ES-I3 (cell line): ENCODE measurements around the gene ITGAL.

ENCODE experiments used
- H3K36me3 ChIP-seq: 2 replicates; pipeline ENCODE4 v1.6.1; 2013; ENCODE audit warnings: mild to moderate bottlenecking, low read length, control low read depth, moderate library complexity; ENCODE audit not compliant: insufficient read depth
- H3K4me1 ChIP-seq: 2 replicates; pipeline ENCODE4 v1.6.1; 2013; ENCODE audit warnings: mild to moderate bottlenecking, control low read depth, low read length; ENCODE audit not compliant: insufficient read depth
- H3K9ac ChIP-seq: 2 replicates; pipeline ENCODE4 v1.6.1; 2013; ENCODE audit warnings: low read depth, mild to moderate bottlenecking, low read length, moderate library complexity
- H3K9me3 ChIP-seq: 2 replicates; pipeline ENCODE4 v1.6.1; 2013; ENCODE audit warnings: mild to moderate bottlenecking, low read length, moderate library complexity; ENCODE audit not compliant: control insufficient read depth, insufficient read depth

ITGAL gene

DNA sequence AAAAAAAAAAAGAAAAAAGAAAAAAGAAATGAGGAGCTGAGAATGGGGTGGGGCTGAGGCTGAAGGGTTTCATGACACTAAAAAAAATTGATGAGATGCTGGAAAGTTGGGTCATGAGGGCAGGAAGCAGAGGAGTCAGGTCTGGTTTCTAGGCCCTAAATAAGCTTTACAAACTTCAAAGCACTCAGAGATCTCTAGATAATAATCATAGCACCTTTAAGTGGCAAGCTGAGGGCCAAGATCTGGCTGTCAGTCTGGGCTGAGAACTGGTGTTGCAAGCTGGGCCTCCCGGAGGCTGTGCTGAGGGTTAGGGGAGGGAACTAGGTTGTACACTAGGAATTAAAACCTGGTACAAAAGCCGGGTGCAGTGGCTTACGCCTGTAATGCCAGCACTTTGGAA is 79.2 kb downstream of the ITGAL start:
- Histone ChIP-seq H3K36me3 (no peaks in the 10 kb centered on the region; the same call in 1 of the 2 replicates), H3K9ac (no peak overlapping the region), H3K9me3 (no peaks in the 10 kb centered on the region), H3K4me1 (peaks cover 11% of the 10 kb centered on the region)

DNA sequence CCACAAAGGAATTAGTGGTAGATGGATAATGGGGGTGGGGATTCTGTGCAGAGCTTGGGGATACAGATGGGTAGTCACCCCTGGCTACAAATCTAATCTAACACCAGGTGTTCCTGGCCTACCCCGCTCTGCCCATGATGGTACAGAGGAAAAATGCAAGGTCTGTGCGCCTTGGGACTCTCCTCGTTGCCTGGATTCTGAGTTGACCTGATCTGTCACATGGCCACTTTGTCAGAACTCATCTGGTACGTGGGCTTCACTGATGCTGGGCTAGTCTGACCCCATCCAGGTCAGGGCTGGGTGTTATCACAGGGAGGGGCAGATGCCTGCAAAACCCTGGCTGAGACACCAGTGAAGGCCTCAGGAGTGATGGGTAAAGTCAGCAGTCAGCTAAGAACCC is 80.4 kb downstream of the ITGAL start:
- Histone ChIP-seq H3K36me3 (no peaks in the 10 kb centered on the region; the same call in 1 of the 2 replicates), H3K9me3 (no peaks in the 10 kb centered on the region), H3K9ac (no peak overlapping the region), H3K4me1 (peaks cover 11% of the 10 kb centered on the region)

DNA sequence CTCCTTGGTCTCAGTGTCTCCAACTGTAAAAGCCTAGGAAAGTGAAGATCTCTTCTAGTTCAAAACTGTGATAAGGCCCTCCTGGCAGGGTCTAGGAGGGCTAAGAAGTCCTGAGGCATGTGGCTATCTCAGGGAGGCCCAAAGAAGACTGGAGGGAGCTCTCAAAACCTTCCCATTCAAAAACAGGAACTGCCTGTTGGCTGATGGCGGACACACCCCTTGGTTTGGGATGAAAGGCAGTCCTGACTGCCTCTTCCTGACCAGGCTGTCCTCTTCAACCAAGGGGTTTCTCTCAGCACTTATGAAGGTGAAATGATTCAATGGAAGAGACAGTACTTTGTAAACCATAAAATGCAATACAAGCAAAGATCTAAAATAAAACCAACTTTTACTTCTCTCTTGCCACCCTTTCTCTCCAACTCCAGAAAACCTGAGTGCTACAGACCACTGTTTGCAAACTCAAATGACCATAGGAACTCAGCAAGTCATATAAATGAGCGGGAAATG is 80.9 kb downstream of the ITGAL start:
- Histone ChIP-seq H3K9ac (no peak overlapping the region), H3K9me3 (no peaks in the 10 kb centered on the region), H3K4me1 (peaks cover 9% of the 10 kb centered on the region), H3K36me3 (no peaks in the 10 kb centered on the region; the same call in 1 of the 2 replicates)

DNA sequence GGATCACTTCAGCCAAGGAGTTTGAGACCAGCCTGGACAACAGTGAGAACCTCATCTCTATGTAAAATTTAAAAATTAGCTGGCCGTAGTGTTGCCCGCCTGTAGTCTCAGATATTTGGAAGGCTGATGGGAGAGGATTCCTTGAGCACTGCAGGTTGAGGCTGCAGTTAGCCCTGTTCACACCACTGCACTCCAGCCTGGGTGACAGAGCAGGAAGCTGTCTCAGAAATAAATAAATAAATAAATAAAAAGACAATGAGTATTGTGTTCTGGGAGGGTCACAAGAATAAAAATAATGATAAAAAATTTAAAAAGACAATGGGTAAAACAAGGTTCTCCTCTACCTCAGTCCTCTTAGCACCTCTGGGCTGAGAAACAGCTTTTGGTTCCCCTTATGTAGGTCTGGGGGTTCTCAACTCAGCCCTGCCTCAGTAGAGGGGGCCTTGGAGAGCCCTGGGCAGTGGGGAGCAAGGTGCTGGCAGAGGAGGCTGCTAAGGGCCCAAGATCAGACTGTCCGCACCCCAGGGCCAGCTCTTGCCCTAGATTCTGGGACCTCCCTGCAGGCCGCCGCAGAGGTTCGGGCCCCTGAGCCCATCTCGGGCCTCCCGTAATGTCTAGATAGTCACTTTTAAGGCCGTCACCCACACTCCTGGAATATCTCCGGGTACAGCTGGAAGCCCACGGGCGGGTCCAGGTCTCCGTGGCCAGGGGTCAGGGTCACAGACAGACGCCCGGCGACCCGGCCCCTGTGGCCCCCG is 82.2 kb downstream of the ITGAL start:
- Histone ChIP-seq H3K36me3 (no peaks in the 10 kb centered on the region; the same call in 1 of the 2 replicates), H3K9me3 (no peaks in the 10 kb centered on the region), H3K4me1 (no peaks in the 10 kb centered on the region), H3K9ac (no peak overlapping the region)

DNA sequence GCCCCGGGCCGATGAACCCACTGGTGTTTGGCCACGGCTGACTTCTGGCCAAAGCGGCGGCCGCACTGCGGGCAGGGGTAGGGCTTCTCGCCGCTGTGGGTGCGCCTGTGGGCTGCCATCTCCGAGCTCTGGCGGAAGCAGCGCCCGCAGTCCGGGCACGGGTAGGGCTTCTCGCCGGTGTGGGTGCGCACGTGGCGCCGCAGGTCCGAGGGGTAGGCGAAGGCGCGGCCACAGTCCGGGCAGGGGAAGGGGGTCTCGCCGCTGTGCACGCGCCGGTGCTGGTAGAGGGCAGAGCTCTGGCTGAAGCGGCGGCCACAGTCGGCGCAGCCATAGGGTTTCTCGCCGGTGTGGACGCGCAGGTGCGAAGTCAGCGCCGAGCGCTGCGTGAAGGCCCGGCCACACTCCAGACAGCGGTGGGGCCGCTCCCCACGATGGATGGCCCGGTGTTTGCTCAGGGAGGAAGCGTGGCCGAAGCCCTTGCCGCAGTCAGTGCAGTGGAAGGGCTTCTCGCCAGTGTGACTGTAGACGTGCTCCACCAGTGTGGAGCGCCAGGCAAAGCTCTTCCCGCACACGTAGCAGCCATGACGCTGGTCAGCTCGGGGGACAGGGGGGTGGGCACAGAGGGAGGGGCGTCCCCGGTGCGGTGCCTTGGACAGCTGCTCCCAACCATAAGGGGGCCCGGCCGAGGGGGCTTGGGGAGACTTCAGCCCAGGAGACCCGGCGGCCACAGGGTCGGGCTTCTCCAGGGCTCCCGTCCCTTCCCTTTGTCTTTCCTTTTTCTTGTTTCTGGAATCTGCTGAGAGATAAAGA is 83.0 kb downstream of the ITGAL start:
- H3K36me3 ChIP-seq = no peaks in the 10 kb centered on the region; the same call in 1 of the 2 replicates
- H3K9me3 ChIP-seq = no peaks in the 10 kb centered on the region
- H3K4me1 ChIP-seq = no peaks in the 10 kb centered on the region
- no peak overlapping the region for H3K9ac ChIP-seq

DNA sequence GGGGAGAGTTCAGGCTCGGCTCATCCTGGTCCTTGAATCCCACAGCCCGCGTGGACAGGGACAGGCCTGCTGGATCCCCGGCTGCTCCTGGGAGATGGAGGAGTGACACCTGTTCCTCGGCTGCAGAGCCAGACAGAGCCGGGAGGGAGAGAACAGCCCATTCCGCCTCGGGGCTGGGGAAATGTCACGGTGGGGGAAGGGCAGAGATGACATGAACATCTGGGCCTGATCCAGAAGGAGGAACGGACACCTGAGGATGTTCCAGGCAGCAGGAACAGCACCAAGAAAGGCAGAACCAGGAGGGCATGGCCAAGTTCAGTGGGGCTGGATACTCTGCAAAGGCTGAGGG is 83.6 kb downstream of the ITGAL start:
- Histone ChIP-seq H3K9ac (no peak overlapping the region), H3K9me3 (no peaks in the 10 kb centered on the region), H3K36me3 (no peaks in the 10 kb centered on the region; the same call in 1 of the 2 replicates), H3K4me1 (no peaks in the 10 kb centered on the region)

DNA sequence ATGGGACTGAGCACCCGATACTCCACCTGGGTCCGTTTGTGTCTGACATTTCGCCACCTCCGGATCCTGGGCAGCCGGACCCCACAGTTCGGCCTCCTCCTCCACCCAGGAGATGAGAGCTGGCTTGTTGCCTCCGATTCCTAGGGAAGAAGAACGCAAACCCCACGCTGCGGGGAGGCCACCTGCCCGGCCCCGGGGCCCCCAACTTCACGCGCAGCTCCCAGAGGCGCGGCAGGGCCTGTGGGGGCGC is 85.1 kb downstream of the ITGAL start:
- no peaks in the 10 kb centered on the region; the same call in 1 of the 2 replicates for H3K36me3 ChIP-seq
- peak overlapping the region; percentile 79 for H3K9ac ChIP-seq
- H3K4me1 ChIP-seq = no peaks in the 10 kb centered on the region
- no peaks in the 10 kb centered on the region for H3K9me3 ChIP-seq

DNA sequence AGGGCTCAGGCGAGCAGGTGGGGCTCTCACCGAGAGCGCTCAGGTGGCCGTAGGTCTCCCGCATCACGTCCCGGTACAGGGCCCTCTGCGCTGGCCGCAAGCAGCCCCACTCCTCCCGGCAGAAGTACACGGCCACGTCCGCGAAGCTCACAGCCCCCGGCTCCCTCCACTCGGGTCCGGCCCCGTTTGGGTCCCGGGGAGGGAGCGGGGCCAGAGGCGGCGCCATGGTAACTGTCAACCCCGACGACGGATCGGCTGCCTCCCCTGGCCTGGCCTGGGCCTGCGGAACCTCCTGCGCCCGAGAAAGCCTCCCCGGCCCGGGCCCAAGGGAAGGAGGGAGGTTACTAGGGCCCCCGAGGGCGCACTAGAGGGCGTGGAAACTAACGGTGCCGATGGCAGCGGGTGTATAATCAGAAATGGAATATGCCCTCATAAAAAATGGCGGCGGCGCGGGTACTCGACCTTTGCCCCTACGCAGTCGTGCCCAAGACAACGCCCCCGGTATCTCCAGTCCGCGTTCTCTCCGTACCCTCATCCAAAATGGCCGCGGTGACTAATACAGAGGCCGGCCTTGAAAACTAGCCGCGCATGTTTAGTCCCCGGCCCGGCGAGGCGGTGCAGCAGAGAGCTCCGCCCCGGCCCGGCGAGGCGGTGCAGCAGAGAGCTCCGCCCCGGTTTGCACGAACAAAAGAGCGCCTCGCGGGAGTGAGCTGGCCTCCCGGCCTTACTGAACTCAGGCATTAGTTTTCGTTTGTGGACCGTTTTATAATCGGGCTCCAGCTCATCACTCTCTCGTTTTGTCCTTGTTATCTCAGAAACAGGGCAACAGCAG is 85.6 kb downstream of the ITGAL start, which contains the start of gene ZNF764:
Gene ZNF764, minus strand, starts transcription at position 418 of the 832 bp plus-strand sequence. Its CDS starts 192 bp downstream, at position 226.
- Histone ChIP-seq H3K4me1 (no peaks in the 10 kb centered on the region), H3K9me3 (no peaks in the 10 kb centered on the region), H3K36me3 (no peaks in the 10 kb centered on the region; the same call in 1 of the 2 replicates), H3K9ac (peak within 1 kb of the TSS; percentile 79)

DNA sequence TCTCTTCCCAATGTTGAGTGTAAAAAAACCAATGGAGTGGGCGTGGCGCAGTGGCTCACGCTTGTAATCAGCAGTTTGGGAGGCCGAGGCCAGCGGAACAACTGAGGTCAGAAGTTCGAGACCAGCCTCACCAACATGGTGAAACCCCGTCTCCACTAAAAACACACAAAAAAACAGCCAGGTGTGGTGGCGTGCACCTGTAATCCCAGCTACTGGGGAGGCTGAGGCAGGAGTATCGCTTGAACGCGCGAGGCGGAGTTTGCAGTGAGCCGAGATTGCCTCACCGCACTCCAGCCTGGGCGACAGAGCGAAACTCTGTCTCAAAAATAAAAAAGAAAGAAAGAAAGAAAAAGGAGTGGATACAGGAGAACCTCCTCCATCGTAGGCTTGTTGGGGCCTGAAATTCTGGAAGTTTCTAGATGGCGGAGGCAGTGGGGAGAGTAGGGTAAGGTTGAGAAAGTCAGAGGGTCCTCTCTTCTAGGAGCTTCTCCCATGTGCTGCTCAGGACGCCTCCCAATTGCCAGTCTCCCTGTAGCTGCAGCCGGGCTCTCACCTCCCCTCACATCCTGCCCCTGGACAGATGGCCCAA is 86.3 kb downstream of the ITGAL start:
- no peaks in the 10 kb centered on the region; the same call in 1 of the 2 replicates for H3K36me3 ChIP-seq
- no peaks in the 10 kb centered on the region for H3K9me3 ChIP-seq
- no peaks in the 10 kb centered on the region for H3K4me1 ChIP-seq
- peak overlapping the region; percentile 79 for H3K9ac ChIP-seq

DNA sequence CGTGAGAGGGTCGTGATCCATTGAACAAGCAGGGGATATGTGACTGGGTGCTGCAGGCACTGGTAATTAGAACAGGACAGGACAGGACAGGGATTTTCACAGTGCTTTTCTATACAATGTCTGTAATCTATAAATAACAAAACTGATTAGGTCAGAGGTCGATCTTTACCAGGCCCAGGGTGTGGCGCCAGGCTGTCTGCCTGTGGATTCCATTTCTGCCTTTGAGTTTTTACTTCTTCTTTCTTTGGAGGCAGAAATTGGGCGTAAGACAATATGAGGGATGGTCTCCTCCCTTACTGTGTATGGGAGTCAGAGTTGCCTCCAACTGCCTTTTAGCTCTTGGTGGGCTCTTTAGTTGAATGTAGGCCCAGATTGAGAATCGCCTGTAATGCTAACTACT is 87.1 kb downstream of the ITGAL start:
- Histone ChIP-seq H3K4me1 (no peaks in the 10 kb centered on the region), H3K36me3 (no peaks in the 10 kb centered on the region; the same call in 1 of the 2 replicates), H3K9me3 (no peaks in the 10 kb centered on the region), H3K9ac (no peak overlapping the region)

DNA sequence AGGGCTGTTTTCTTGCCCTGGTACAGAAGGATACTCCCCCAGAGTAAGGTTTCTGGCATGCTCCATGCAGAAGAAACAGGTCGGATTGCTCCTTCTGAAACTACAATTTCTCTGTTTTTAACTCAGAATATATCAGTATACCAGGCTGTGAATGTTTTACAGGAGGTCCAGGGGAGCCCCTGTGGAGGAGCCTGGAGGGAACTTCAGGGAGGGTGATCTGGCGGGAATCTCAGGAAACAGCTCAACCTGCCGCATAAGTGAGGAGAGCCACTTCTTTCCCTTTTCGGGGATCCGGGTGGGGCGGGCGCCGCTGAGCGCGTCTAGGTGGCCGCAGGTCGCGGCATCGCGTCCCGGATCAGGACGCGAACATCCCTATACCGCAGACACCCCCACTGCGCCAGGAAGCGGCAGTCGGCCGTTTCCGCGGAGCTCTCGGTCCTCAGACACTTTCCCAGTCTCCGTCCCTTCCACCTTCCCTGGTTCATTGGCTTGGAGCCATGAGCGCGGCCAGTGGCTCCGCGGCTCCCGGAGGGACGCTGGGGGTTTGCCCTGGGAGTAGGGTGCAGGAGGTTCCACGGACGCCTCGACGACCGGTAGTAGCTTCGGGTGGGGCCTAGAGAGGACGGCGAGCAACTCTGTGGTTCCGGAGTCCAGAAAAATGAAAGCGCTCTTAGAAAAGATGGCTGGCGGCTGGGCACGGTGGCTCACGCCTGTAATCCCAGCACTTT is 88.7 kb downstream of the ITGAL start:
- Histone ChIP-seq H3K36me3 (no peaks in the 10 kb centered on the region), H3K9me3 (no peaks in the 10 kb centered on the region), H3K9ac (peak overlapping the region; percentile 24; the same call in 1 of the 2 replicates), H3K4me1 (no peaks in the 10 kb centered on the region)

DNA sequence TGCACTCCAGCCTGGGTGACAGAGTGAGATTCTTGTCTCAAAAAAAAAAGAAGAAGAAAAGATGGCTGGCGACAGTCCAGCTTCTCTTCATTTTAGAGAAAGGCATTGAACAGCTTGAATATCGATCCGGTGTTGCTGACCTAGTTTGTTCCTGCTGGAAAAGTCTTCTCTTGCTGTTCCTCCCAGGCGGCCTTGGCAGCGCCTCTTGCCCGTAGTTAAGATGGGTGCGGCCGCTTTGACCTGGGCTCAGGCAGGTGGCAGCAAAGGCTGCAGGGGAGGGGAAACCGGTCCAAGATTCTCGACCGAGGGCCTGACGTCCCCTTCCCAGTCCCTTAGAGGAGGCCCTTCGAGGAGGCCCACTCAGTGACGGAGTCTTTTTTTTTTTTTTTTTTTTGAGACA is 89.5 kb downstream of the ITGAL start:
- Histone ChIP-seq H3K9ac (no peak overlapping the region), H3K4me1 (no peaks in the 10 kb centered on the region)

DNA sequence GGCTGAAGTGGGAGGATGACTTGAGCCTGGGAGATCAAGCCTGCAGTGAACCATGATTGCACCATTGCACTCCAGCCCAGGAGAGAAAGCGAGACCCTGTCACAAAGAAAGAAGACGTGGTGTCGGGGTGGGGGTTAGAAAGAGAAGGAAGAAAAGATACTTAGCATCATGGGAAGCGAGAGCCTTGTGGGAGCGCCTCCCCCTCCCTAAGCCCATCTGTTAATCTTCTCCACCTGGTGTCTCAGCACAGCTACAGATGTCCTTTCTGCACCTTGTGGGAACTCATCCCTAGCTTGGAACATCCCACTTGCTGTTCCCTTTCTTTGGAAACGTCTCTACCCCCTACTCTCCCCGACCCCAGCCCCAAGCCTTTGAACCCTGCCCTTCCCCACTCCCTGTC is 93.0 kb downstream of the ITGAL start:
- H3K9me3 ChIP-seq = no peaks in the 10 kb centered on the region
- no peaks in the 10 kb centered on the region for H3K36me3 ChIP-seq
- H3K4me1 ChIP-seq = peaks cover 5% of the 10 kb centered on the region; the same call in 1 of the 2 replicates
- H3K9ac ChIP-seq = no peak overlapping the region

More for the DNA sequence above, 89.5 kb downstream of the ITGAL start:
- Histone ChIP-seq H3K9me3 (no peaks in the 10 kb centered on the region), H3K36me3 (no peaks in the 10 kb centered on the region)
